ENCODE measurements around the gene RUBCNL. TPM values are rescaled to one million over a fixed set of nuclear protein-coding genes. Genes with fewer than 3 reads are reported as not detected.

Gene RUBCNL
- total and polyA plus RNA-seq, 9 donors: 1.9 to 3.1 (median 2.5) TPM

GRCh38 chr13:46324976-46325375, 62.1 kb downstream of the RUBCNL start:
- H3K4me1 ChIP-seq (ENCODE audit: control insufficient read depth, insufficient read depth, low read length): no peaks in the 10 kb centered on the region
- no peaks in the 10 kb centered on the region for H3K36me3 ChIP-seq (ENCODE audit: control insufficient read depth, insufficient read depth, low read length)
- no peak overlapping the region for H3K27ac ChIP-seq (ENCODE audit: low read length)
- WGBS (ENCODE audit: insufficient coverage): 82% methylated on average over 2 of the region's 5 CpGs
- no peaks in the 10 kb centered on the region for H3K9me3 ChIP-seq (replicated peaks; ENCODE audit: control insufficient read depth, low read depth, low read length)
- no peak overlapping the region for H3K4me3 ChIP-seq (ENCODE audit: low read length)
- H3K27me3 ChIP-seq (ENCODE audit: control insufficient read depth, insufficient read depth, low read length): no peaks in the 10 kb centered on the region
- no peak for DNase-seq

- Histone ChIP-seq H3K27me3 (ENCODE audit: control insufficient read depth, insufficient read depth, low read length) (no peaks in the 10 kb centered on the region), H3K9me3 (replicated peaks; ENCODE audit: control insufficient read depth, low read depth, low read length) (no peaks in the 10 kb centered on the region), H3K4me3 (ENCODE audit: low read length) (no peak overlapping the region), H3K27ac (ENCODE audit: low read length) (no peak overlapping the region), H3K36me3 (ENCODE audit: control insufficient read depth, insufficient read depth, low read length) (no peaks in the 10 kb centered on the region), H3K4me1 (ENCODE audit: control insufficient read depth, insufficient read depth, low read length) (no peaks in the 10 kb centered on the region)
- peak; percentile 55 for DNase-seq
- WGBS (ENCODE audit: insufficient coverage): 58% methylated on average over 11 of the region's 17 CpGs
Measured at GRCh38 chr13:46321494-46322225, 65.4 kb downstream of the RUBCNL start.

- no peaks in the 10 kb centered on the region for H3K27me3 ChIP-seq (ENCODE audit: control insufficient read depth, insufficient read depth, low read length)
- no peak overlapping the region for H3K27ac ChIP-seq (ENCODE audit: low read length)
- H3K4me1 ChIP-seq (ENCODE audit: control insufficient read depth, insufficient read depth, low read length): no peaks in the 10 kb centered on the region
- H3K36me3 ChIP-seq (ENCODE audit: control insufficient read depth, insufficient read depth, low read length): no peaks in the 10 kb centered on the region
- no peaks in the 10 kb centered on the region for H3K9me3 ChIP-seq (replicated peaks; ENCODE audit: control insufficient read depth, low read depth, low read length)
- no peak overlapping the region for H3K4me3 ChIP-seq (ENCODE audit: low read length)
- 84% methylated on average over 4 of the region's 4 CpGs for WGBS (ENCODE audit: insufficient coverage)
- no peak for DNase-seq
Measured at GRCh38 chr13:46320821-46321220, 66.2 kb downstream of the RUBCNL start.

DNA sequence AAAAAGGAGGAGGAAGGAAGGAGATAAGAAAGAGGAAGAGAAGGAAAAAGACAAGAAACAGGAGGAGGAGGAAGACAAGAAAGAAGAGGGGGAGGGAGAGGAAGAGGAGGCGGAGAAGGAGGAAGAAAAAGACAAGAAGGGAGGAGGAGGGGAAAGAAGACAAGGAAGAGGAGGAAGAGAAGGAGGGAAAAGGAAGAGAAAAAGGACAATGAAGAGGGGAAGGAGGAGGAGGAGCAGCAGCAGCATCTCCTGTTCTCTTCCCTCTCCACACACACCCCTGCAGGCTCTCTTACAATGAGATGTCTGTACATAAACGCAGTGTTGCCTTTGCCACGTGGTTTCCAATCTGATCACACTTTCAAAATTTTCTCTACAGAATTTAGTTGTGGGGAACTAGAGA, 66.6 kb downstream of the RUBCNL start:
- WGBS (ENCODE audit: insufficient coverage): 100% methylated on average over 1 of the region's 3 CpGs
- H3K4me1 ChIP-seq (ENCODE audit: control insufficient read depth, insufficient read depth, low read length): no peaks in the 10 kb centered on the region
- DNase-seq: no peak
- no peak overlapping the region for H3K27ac ChIP-seq (ENCODE audit: low read length)
- H3K4me3 ChIP-seq (ENCODE audit: low read length): no peak overlapping the region
- no peaks in the 10 kb centered on the region for H3K9me3 ChIP-seq (replicated peaks; ENCODE audit: control insufficient read depth, low read depth, low read length)
- H3K36me3 ChIP-seq (ENCODE audit: control insufficient read depth, insufficient read depth, low read length): no peaks in the 10 kb centered on the region
- no peaks in the 10 kb centered on the region for H3K27me3 ChIP-seq (ENCODE audit: control insufficient read depth, insufficient read depth, low read length)

GRCh38 chr13:46318986-46319385, 68.1 kb downstream of the RUBCNL start:
- Histone ChIP-seq H3K27me3 (ENCODE audit: control insufficient read depth, insufficient read depth, low read length) (no peaks in the 10 kb centered on the region), H3K36me3 (ENCODE audit: control insufficient read depth, insufficient read depth, low read length) (no peaks in the 10 kb centered on the region), H3K9me3 (replicated peaks; ENCODE audit: control insufficient read depth, low read depth, low read length) (no peaks in the 10 kb centered on the region), H3K4me3 (ENCODE audit: low read length) (no peak overlapping the region), H3K27ac (ENCODE audit: low read length) (no peak overlapping the region), H3K4me1 (ENCODE audit: control insufficient read depth, insufficient read depth, low read length) (no peaks in the 10 kb centered on the region)
- WGBS (ENCODE audit: insufficient coverage): no CpG with 5 or more reads among the region's 1 CpG
- no peak for DNase-seq

GRCh38 chr13:46317120-46317519, 69.9 kb downstream of the RUBCNL start:
- no peak overlapping the region for H3K4me3 ChIP-seq (ENCODE audit: low read length)
- H3K27ac ChIP-seq (ENCODE audit: low read length): no peak overlapping the region
- no peak for DNase-seq
- no peaks in the 10 kb centered on the region for H3K4me1 ChIP-seq (ENCODE audit: control insufficient read depth, insufficient read depth, low read length)
- no peaks in the 10 kb centered on the region for H3K36me3 ChIP-seq (ENCODE audit: control insufficient read depth, insufficient read depth, low read length)
- H3K27me3 ChIP-seq (ENCODE audit: control insufficient read depth, insufficient read depth, low read length): no peaks in the 10 kb centered on the region
- no peaks in the 10 kb centered on the region for H3K9me3 ChIP-seq (replicated peaks; ENCODE audit: control insufficient read depth, low read depth, low read length)

GRCh38 chr13:46315491-46316075, 71.5 kb downstream of the RUBCNL start:
- Histone ChIP-seq H3K27ac (ENCODE audit: low read length) (no peak overlapping the region), H3K4me3 (ENCODE audit: low read length) (no peak overlapping the region), H3K9me3 (replicated peaks; ENCODE audit: control insufficient read depth, low read depth, low read length) (no peaks in the 10 kb centered on the region), H3K27me3 (ENCODE audit: control insufficient read depth, insufficient read depth, low read length) (no peaks in the 10 kb centered on the region), H3K4me1 (ENCODE audit: control insufficient read depth, insufficient read depth, low read length) (no peaks in the 10 kb centered on the region), H3K36me3 (ENCODE audit: control insufficient read depth, insufficient read depth, low read length) (no peaks in the 10 kb centered on the region)
- DNase-seq: no peak
- 91% methylated on average over 3 of the region's 6 CpGs for WGBS (ENCODE audit: insufficient coverage)

DNA sequence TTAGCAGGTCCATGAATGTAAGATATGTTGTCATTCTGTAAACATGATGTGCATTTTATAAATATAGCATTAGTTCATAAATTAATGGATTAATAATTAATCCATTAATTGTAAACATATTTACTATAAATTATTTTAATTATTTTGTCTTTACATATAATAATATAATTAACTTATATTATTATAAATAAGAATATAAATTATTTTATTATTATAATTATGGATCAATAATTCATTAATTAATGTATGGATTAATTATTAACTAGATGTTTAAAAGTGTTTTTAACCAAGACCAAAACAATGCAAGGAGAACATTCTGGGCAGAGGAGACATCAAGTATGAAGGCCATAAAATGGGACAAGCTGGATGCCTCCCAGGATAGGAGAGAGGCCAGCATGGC, 72.0 kb downstream of the RUBCNL start:
- H3K4me3 ChIP-seq (ENCODE audit: low read length): no peak overlapping the region
- no peaks in the 10 kb centered on the region for H3K27me3 ChIP-seq (ENCODE audit: control insufficient read depth, insufficient read depth, low read length)
- no peaks in the 10 kb centered on the region for H3K4me1 ChIP-seq (ENCODE audit: control insufficient read depth, insufficient read depth, low read length)
- no peak overlapping the region for H3K27ac ChIP-seq (ENCODE audit: low read length)
- no peak for DNase-seq
- no peaks in the 10 kb centered on the region for H3K9me3 ChIP-seq (replicated peaks; ENCODE audit: control insufficient read depth, low read depth, low read length)
- no peaks in the 10 kb centered on the region for H3K36me3 ChIP-seq (ENCODE audit: control insufficient read depth, insufficient read depth, low read length)

GRCh38 chr13:46314587-46314986, 72.5 kb downstream of the RUBCNL start:
- H3K27me3 ChIP-seq (ENCODE audit: control insufficient read depth, insufficient read depth, low read length): no peaks in the 10 kb centered on the region
- whole genome bisulfite sequencing (ENCODE audit: insufficient coverage): no CpG with 5 or more reads among the region's 1 CpG
- no peak for DNase-seq
- no peak overlapping the region for H3K27ac ChIP-seq (ENCODE audit: low read length)
- H3K36me3 ChIP-seq (ENCODE audit: control insufficient read depth, insufficient read depth, low read length): no peaks in the 10 kb centered on the region
- peaks cover 2% of the 10 kb centered on the region for H3K9me3 ChIP-seq (replicated peaks; ENCODE audit: control insufficient read depth, low read depth, low read length)
- no peak overlapping the region for H3K4me3 ChIP-seq (ENCODE audit: low read length)
- no peaks in the 10 kb centered on the region for H3K4me1 ChIP-seq (ENCODE audit: control insufficient read depth, insufficient read depth, low read length)

- no peak overlapping the region for H3K27ac ChIP-seq (ENCODE audit: low read length)
- no peak overlapping the region for H3K4me3 ChIP-seq (ENCODE audit: low read length)
- H3K9me3 ChIP-seq (replicated peaks; ENCODE audit: control insufficient read depth, low read depth, low read length): peaks cover 2% of the 10 kb centered on the region
- DNase-seq: no peak
- H3K36me3 ChIP-seq (ENCODE audit: control insufficient read depth, insufficient read depth, low read length): no peaks in the 10 kb centered on the region
- H3K4me1 ChIP-seq (ENCODE audit: control insufficient read depth, insufficient read depth, low read length): no peaks in the 10 kb centered on the region
- WGBS (ENCODE audit: insufficient coverage): 97% methylated on average over 3 of the region's 6 CpGs
- H3K27me3 ChIP-seq (ENCODE audit: control insufficient read depth, insufficient read depth, low read length): no peaks in the 10 kb centered on the region
Measured at GRCh38 chr13:46313432-46314257, 73.4 kb downstream of the RUBCNL start.
